IPS DF 6.9 (cell line): Measurements from ENCODE around the gene ABHD11.

Experiments used
- DNase-seq: peaks from one replicate; pipeline ENCODE4 v3.0.0-alpha.2; 2013; ENCODE audit warnings: low read depth, low spot score
- H3K27ac ChIP-seq: one replicate; pipeline ENCODE4 v1.5.1; 2013; ENCODE audit warnings: low read length, control low read depth
- H3K27me3 ChIP-seq: 2 replicates; pipeline ENCODE4 v1.6.1; 2013; ENCODE audit warnings: mild to moderate bottlenecking, low read length; ENCODE audit not compliant: control insufficient read depth, insufficient read depth
- H3K36me3 ChIP-seq: 2 replicates; pipeline ENCODE4 v1.6.1; 2013; ENCODE audit warnings: low read length; ENCODE audit not compliant: control insufficient read depth, insufficient read depth
- H3K4me1 ChIP-seq: 2 replicates; pipeline ENCODE4 v1.6.1; 2013; ENCODE audit warnings: low read length; ENCODE audit not compliant: control insufficient read depth, insufficient read depth
- H3K4me3 ChIP-seq: 2 replicates; pipeline ENCODE4 v1.5.1; 2013; ENCODE audit warnings: mild to moderate bottlenecking, low read length
- H3K9me3 ChIP-seq: 2 replicates; pipeline ENCODE4 v1.6.1; 2013; ENCODE audit warnings: low read length, inconsistent platforms; ENCODE audit not compliant: control insufficient read depth, insufficient read depth
- WGBS: extraction: QIAGEN DNeasy Blood & Tissue Kit; methylation state at CpG from one replicate; pipeline ENCODE4 v1.1.7; 2013; ENCODE audit warnings: mixed read lengths, missing lambda C conversion rate; ENCODE audit not compliant: insufficient read length, insufficient coverage; 5-methylcytosine and 5-hydroxymethylcytosine counted together

Gene ABHD11

DNA sequence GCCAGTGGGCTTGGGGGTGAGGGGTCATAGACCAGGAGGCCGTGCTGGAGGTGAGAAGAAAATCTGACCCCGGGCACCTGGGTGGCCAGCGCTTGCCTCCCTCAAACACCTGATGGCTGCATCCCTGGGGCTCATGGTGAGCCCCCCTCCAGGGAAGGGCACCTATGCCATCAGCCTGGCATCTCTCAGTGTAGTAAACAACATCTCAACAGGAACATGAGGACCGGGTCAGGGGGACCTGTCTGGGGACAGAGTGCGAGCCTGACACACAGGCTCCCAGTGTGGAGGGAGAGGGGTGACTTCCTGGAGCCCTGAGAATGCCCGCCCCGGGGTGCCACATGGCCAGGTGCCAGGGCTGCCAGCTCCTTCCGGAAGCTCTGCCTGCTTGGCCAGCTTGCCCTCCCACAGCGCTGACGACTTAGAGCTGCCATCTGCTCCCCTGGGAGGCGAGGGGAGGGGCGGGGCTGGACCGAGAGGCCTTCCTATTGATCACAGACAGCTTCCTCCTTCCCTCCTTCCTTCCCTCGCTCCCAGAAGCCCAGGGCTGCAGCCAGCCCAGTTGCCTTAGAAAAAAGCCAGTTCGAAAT lies 31.5 kb downstream of the ABHD11 start:
- H3K4me3 ChIP-seq = no peak overlapping the region
- H3K36me3 ChIP-seq = no peaks in the 10 kb centered on the region
- H3K27ac ChIP-seq = no peak overlapping the region
- no CpG with 5 or more reads among the region's 15 CpGs for WGBS
- no peaks in the 10 kb centered on the region for H3K27me3 ChIP-seq
- no peaks in the 10 kb centered on the region for H3K9me3 ChIP-seq
- H3K4me1 ChIP-seq = peaks cover 7% of the 10 kb centered on the region
- no peak for DNase-seq

DNA sequence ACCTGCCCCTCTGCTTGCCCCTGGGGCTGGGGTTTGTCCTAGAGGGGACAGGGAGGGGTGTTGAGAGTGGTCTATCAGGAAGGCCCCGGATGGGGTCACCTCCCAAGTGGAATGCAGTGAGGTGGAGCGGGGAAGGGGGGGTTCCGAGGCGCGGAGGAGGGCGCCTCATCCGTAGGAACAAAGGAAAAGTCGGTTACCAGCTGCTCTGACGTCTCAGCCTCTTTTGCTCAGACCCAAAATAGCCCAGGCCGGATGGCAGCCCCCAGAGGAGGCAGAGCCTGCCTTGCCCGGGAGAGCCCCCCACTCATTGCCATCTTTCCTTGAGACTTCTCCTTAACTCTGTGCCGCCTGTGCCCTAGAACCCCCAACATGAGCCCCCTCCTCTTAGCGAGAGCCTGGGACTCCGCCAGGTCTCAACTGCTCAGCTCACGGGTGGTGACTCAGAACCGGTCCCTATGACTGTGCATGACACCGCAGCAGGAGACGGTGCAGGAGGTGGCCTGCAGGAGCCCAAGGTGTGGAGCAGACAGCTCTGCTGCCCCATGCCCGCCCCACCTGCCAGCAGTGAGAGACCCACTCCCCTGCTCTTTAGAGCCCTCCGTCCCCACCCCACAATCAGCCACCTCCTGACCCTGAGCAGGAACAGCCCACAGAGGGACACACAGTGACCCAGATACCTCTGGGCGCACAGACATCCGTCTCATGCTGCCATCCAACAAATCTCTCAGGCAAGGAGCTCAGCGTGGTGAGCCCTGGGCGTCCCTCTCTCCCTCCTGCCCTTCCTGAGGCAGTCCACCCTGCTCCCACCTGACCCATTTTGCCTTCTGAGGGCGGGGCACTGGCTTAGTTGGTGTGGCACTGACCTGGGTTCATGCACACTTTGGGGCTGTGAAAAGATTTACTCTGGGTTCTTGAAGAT lies 32.2 kb downstream of the ABHD11 start:
- Histone ChIP-seq H3K27ac (no peak overlapping the region), H3K4me3 (no peak overlapping the region), H3K27me3 (no peaks in the 10 kb centered on the region), H3K4me1 (peaks cover 7% of the 10 kb centered on the region), H3K36me3 (no peaks in the 10 kb centered on the region), H3K9me3 (no peaks in the 10 kb centered on the region)
- no CpG with 5 or more reads among the region's 25 CpGs for WGBS
- DNase-seq = no peak

DNA sequence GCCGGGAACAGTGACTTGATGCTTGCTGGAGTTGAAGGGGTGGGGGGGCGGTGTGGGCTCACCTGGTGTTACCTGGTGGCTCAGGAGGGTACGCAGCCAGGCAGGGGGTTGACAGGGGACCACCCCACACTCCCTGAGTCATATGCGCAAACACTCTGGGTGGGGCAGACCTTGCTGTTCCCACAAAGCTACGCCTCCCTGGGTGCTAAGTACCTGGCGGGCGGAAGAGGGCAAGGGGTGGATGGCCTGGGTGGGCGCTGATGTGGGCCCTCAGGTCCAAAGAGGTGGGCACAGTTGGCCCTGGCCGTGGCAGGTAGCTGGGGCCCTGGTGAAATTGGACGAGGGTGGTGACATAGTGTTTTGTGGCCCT lies 33.1 kb downstream of the ABHD11 start:
- no peak overlapping the region for H3K4me3 ChIP-seq
- no peak overlapping the region for H3K27ac ChIP-seq
- WGBS = no CpG with 5 or more reads among the region's 10 CpGs
- no peaks in the 10 kb centered on the region for H3K36me3 ChIP-seq
- peaks cover 7% of the 10 kb centered on the region for H3K4me1 ChIP-seq
- DNase-seq = no peak
- no peaks in the 10 kb centered on the region for H3K9me3 ChIP-seq
- H3K27me3 ChIP-seq = no peaks in the 10 kb centered on the region

DNA sequence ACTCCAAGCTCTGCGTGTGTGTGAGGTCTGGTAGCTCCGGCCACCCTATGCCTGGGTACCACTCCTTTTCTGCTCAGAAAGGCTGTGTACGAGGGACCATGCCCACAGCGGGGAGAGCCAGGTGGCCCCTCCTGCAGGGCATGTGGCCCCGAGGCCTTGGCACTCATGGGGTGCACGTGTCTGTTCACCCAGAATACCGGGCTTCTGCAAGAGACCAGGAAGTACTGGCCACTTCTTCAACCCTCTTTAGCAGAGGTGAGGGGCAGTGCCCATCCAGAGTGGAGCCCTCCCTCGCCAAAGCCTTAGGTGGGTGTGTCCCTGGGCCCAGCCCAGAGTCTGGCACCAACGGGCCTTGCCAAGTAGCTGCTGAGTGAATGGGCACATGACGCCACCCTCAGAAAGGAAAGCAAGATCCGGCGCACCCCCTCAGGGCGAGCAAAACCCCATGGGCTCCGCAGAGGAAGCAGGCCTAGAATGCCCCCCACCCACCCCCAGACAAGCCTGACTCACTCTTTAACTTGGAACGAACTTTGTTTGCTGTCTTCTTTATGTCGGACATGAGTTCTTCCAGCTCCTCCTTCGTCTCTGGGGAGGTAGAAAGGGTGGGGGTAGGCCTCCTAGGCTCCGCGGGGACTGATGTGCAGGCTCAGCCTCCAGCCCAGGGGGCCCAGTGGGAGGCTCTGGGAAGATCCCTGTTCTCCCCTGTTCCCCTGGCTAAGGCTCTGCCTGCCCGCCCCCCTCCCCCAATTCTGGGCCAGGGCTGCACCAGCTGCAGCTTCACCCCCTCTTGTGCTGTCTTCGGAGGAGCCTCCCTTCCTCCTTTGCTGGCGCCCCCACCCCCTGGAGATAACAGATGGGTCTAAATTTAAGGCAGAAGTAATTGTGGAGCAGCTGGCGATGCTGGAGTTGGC lies 33.7 kb downstream of the ABHD11 start:
- Histone ChIP-seq H3K4me1 (peaks cover 7% of the 10 kb centered on the region), H3K27ac (no peak overlapping the region), H3K9me3 (no peaks in the 10 kb centered on the region), H3K27me3 (no peaks in the 10 kb centered on the region), H3K36me3 (no peaks in the 10 kb centered on the region), H3K4me3 (no peak overlapping the region)
- DNase-seq = no peak
- WGBS = no CpG with 5 or more reads among the region's 23 CpGs

DNA sequence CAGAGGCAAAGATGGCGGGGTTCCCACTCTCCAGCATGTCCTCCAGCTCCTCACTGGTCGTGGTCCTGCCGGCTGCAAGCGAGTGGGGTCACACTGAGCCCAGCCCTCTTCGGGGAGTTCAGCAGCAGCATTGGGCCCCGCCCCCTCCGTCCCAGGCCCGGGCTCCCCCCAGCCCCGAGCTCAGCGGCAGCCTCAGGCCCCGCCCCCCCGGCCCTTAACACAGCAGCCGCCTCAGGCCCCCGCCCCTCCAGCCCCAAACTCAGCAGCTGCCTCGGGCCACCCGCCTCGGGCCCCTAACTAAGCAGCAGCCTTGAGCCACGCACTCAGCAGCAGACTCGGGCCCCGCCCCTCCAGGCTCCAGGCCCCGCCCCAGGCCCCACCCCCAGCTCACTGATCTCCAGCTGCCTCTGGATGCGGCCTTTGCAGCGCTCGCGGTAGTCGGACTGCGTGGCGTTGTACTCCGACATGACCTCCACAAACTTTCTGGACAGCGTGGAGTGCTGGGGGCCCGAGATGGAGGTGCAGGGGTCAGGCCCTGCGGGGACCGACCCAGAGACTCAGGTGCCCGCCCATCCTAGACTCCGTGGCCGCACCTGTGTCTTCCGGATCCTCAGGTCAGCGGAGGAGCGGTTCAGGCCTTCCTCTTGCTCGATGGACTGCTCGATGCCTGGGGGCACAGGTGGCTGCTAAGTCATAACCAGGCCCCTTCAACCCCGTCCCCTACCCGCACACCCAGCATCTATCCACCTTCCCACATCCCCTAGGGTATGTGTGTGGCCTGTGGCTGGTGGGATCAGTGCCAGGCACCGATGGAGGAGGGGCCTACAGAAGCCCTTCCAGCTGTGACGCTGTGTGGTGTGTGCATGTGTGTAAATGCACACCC lies 34.6 kb downstream of the ABHD11 start:
- no CpG with 5 or more reads among the region's 45 CpGs for WGBS
- DNase-seq = peak; percentile 47
- peak overlapping the region; percentile 17; the same call in 1 of the 2 replicates for H3K4me3 ChIP-seq

DNA sequence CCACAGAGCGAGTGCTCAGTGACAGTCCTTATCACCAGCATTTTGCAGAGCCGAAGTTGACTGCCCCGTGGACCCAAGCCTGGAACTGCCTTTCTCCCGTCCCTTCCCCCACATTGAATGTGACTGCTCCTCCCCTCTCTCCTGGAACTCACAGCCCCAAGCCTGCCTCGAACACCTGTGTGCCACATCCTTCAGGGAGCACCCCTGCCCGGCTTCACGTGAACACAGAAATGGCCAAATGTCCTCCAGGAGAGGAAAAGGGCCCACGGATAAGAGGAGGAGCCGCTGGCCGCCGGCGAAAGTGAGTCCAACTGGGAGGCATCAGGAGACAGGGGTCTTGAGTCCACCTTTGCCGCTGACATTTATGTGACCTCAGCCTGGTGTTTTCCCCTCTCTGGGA lies 35.4 kb downstream of the ABHD11 start:
- no peak overlapping the region for H3K27ac ChIP-seq
- peak overlapping the region; percentile 17; the same call in 1 of the 2 replicates for H3K4me3 ChIP-seq
- no peaks in the 10 kb centered on the region for H3K27me3 ChIP-seq
- H3K4me1 ChIP-seq = peaks cover 7% of the 10 kb centered on the region; the same call in 1 of the 2 replicates
- no peak for DNase-seq
- no CpG with 5 or more reads among the region's 13 CpGs for WGBS
- H3K36me3 ChIP-seq = 0 out of 2 replicates have a peak, but pooled peaks cover 8% of the 10 kb centered on the region
- H3K9me3 ChIP-seq = no peaks in the 10 kb centered on the region

More for the DNA sequence above, 34.6 kb downstream of the ABHD11 start:
- Histone ChIP-seq H3K36me3 (0 out of 2 replicates have a peak, but pooled peaks cover 5% of the 10 kb centered on the region), H3K9me3 (no peaks in the 10 kb centered on the region), H3K27ac (no peak overlapping the region), H3K27me3 (no peaks in the 10 kb centered on the region), H3K4me1 (peaks cover 7% of the 10 kb centered on the region)

DNA sequence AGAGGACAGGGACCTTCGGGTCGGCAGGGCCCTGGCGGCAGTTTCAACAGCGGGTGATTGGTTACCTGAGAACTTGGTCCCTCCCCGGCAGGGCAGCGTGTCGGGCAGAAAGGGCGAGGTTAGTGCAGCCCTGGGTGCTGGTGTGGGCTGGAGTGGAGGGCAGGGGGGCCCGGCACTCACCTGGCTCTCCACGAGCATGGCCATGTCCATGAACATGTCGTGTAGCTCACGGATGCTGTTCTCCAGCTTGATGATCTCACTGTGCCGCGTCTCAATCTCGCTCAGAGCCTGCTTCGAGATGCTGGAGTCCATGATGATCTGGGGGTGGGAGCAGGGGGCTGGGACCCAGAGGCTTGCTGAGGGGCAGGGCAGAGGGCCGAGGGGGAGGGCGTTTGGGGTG lies 35.9 kb downstream of the ABHD11 start:
- H3K4me1 ChIP-seq = peaks cover 7% of the 10 kb centered on the region; the same call in 1 of the 2 replicates
- 0 out of 2 replicates have a peak, but pooled peaks cover 8% of the 10 kb centered on the region for H3K36me3 ChIP-seq
- no peak overlapping the region for H3K27ac ChIP-seq
- H3K4me3 ChIP-seq = no peak overlapping the region
- no peaks in the 10 kb centered on the region for H3K9me3 ChIP-seq
- DNase-seq = no peak
- WGBS = no CpG with 5 or more reads among the region's 18 CpGs
- no peaks in the 10 kb centered on the region for H3K27me3 ChIP-seq

DNA sequence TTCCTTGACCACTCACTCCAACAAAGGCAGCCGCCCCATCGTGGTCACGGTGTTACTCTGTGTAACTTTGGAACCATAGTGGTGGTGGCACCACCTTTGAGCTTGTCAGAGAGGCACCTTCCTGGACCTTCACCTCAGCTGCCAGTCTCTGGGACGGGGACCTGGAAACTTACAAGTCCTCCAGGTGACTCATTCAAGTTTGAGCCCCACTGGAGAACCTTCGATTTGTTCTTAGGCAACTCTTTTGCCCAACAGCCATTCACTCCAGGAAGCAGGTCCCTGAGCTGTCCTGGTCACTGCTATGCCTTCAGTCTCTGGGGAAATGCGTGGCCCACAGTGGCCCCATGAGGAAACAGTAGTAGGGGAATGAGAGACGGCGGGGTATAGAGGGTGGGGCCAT lies 36.4 kb downstream of the ABHD11 start:
- Histone ChIP-seq H3K36me3 (peaks cover 10% of the 10 kb centered on the region), H3K27ac (no peak overlapping the region), H3K27me3 (no peaks in the 10 kb centered on the region), H3K4me3 (no peak overlapping the region), H3K9me3 (no peaks in the 10 kb centered on the region), H3K4me1 (peaks cover 7% of the 10 kb centered on the region; the same call in 1 of the 2 replicates)
- DNase-seq = no peak
- WGBS = no CpG with 5 or more reads among the region's 8 CpGs

DNA sequence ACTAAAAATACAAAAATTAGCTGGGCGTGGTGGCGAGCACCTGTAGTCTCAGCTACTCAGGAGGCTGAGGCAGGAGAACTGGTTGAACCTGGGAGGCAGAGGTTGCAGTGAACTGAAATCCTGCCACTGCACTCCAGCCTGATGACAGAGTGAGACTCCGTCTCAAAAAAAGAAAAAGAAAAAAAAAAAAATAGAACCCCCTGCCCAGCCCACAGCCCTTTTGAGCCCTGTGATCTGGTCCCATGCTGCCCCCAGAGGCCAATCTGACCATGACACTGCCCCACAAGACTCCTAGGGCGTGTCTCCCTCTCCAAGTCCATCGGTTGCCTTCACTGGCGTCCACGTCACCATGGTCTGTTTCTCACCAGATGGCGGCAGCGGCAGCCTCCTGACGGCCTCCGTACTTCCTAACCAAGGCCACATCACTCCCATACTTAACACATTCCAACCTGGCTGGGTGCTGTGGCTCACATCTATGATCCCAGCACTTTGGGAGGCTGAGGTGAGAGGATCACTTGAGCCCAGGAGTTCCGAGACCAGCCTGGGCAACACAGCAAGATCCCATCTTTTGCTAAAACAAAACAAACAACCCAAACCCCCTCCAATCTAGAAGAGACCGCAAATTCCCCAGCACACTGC lies 37.1 kb downstream of the ABHD11 start:
- Histone ChIP-seq H3K9me3 (no peaks in the 10 kb centered on the region), H3K27me3 (no peaks in the 10 kb centered on the region), H3K4me1 (peaks cover 7% of the 10 kb centered on the region; the same call in 1 of the 2 replicates), H3K36me3 (peaks cover 14% of the 10 kb centered on the region), H3K27ac (no peak overlapping the region), H3K4me3 (no peak overlapping the region)
- WGBS = no CpG with 5 or more reads among the region's 13 CpGs
- DNase-seq = peak; percentile 83
